Measurements from ENCODE around the gene CDC73.
"Not testable (repeated sequence)": the region's sequence is repeated elsewhere in the genome, so short reads cannot be mapped to it uniquely, and the experiment has no call there.

CDC73 gene

DNA sequence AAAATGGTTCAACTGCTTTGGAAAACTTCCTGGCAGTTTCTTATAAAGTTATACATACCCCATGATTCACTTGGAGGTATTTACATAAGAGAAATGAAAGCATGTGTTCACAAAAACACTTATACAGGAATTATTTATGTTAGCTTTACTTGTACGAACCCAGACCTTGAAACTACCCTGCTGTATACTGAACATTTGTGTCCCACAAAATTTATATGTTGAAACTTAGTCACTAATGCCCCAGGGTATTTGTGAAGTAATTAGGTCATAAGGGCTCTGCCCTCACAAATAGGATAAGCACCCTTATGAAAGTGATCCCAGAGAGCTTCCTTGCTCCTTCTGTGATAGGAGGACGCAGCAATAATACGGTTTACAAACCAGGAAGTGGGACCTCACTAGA is 107.3 kb downstream of the CDC73 start:
- Mint-ChIP-seq H3K36me3 (ENCODE audit: low read depth) (peaks cover 44% of the 10 kb centered on the region), H3K27ac (no peak overlapping the region), H3K9me3 (peaks cover 10% of the 10 kb centered on the region), H3K27me3 (ENCODE audit: low read depth) (no peaks in the 10 kb centered on the region), H3K4me1 (no peaks in the 10 kb centered on the region), H3K4me3 (no peak overlapping the region)
- TF ChIP-seq, protein P1, sequence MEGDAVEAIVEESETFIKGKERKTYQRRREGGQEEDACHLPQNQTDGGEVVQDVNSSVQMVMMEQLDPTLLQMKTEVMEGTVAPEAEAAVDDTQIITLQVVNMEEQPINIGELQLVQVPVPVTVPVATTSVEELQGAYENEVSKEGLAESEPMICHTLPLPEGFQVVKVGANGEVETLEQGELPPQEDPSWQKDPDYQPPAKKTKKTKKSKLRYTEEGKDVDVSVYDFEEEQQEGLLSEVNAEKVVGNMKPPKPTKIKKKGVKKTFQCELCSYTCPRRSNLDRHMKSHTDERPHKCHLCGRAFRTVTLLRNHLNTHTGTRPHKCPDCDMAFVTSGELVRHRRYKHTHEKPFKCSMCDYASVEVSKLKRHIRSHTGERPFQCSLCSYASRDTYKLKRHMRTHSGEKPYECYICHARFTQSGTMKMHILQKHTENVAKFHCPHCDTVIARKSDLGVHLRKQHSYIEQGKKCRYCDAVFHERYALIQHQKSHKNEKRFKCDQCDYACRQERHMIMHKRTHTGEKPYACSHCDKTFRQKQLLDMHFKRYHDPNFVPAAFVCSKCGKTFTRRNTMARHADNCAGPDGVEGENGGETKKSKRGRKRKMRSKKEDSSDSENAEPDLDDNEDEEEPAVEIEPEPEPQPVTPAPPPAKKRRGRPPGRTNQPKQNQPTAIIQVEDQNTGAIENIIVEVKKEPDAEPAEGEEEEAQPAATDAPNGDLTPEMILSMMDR (IDR thresholded peaks at IDR 0.05; ENCODE audit: unreplicated experiment in 3 of 3): no peak

DNA sequence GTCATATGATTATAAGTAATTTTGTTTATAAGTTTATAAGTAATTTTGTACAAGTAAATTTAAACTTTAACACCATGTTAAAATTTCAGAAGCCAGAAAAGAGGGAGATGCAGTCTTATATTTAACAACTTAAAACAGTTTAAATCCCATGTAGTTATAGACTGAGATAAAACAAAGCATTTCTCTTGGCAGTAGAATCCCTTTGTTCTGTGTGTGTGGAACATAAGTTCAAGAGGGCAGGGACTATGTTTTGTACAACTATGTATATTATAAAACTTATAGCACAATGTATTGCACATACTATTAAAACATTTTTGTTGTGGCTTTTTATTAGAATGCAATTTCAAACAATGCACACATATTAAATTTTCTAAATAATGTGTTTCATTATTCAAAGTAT is 109.3 kb downstream of the CDC73 start:
- not testable (repeated sequence) for H3K4me3 Mint-ChIP-seq; H3K27ac Mint-ChIP-seq; H3K9me3 Mint-ChIP-seq; H3K27me3 Mint-ChIP-seq (ENCODE audit: low read depth); H3K4me1 Mint-ChIP-seq
- peaks cover 42% of the 10 kb centered on the region for H3K36me3 Mint-ChIP-seq (ENCODE audit: low read depth)

DNA sequence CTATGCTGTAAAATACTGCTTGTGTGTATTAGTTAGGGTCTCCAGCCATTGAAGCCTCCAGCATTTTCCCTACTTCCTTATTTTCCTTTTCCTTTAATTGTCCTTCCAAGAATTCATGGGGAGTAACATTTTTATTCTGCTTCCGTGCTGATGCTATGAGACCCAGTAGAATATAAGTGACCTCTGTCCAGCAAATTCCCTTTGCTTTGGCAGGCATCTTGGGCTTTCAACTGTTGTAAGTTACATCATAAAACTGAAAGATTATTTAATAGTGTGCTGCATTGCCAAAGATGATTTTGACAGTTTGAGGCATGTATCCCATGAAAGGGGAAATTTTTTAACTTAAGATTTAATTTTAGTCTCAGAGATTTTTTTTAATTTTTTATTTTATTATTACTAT is 112.7 kb downstream of the CDC73 start:
- TF ChIP-seq, protein P1 (IDR thresholded peaks at IDR 0.05; ENCODE audit: unreplicated experiment in 3 of 3): no peak
- H3K9me3 Mint-ChIP-seq: no peaks in the 10 kb centered on the region
- no peaks in the 10 kb centered on the region for H3K4me1 Mint-ChIP-seq
- H3K36me3 Mint-ChIP-seq (ENCODE audit: low read depth): peaks cover 49% of the 10 kb centered on the region
- no peak overlapping the region for H3K27ac Mint-ChIP-seq
- H3K4me3 Mint-ChIP-seq: no peak overlapping the region
- no peaks in the 10 kb centered on the region for H3K27me3 Mint-ChIP-seq (ENCODE audit: low read depth)

GRCh38 chr1:193237381-193237978 is 115.6 kb downstream of the CDC73 start:
- Mint-ChIP-seq H3K4me1 (peaks cover 16% of the 10 kb centered on the region), H3K4me3 (no peak overlapping the region), H3K36me3 (ENCODE audit: low read depth) (peaks cover 71% of the 10 kb centered on the region), H3K27ac (peak overlapping the region in 1 of 3 experiments; percentile 17), H3K9me3 (no peaks in the 10 kb centered on the region), H3K27me3 (ENCODE audit: low read depth) (no peaks in the 10 kb centered on the region)
- TF ChIP-seq, protein P1 (IDR thresholded peaks at IDR 0.05; ENCODE audit: unreplicated experiment in 3 of 3): no peak

- Mint-ChIP-seq H3K4me3 (no peak overlapping the region), H3K27me3 (ENCODE audit: low read depth) (no peaks in the 10 kb centered on the region), H3K27ac (no peak overlapping the region), H3K4me1 (peaks cover 16% of the 10 kb centered on the region), H3K9me3 (peaks cover 5% of the 10 kb centered on the region), H3K36me3 (ENCODE audit: low read depth) (peaks cover 76% of the 10 kb centered on the region)
- TF ChIP-seq, protein P1 (IDR thresholded peaks at IDR 0.05; ENCODE audit: unreplicated experiment in 3 of 3): no peak
Measured at GRCh38 chr1:193240609-193241008, 118.8 kb downstream of the CDC73 start.

GRCh38 chr1:193241132-193241827 is 119.4 kb downstream of the CDC73 start:
- H3K27me3 Mint-ChIP-seq (ENCODE audit: low read depth): no peaks in the 10 kb centered on the region
- TF ChIP-seq, protein P1 (IDR thresholded peaks at IDR 0.05; ENCODE audit: unreplicated experiment in 3 of 3): no peak
- peaks cover 16% of the 10 kb centered on the region for H3K4me1 Mint-ChIP-seq
- H3K4me3 Mint-ChIP-seq: no peak overlapping the region
- peaks cover 76% of the 10 kb centered on the region for H3K36me3 Mint-ChIP-seq (ENCODE audit: low read depth)
- no peak overlapping the region for H3K27ac Mint-ChIP-seq
- H3K9me3 Mint-ChIP-seq: peaks cover 10% of the 10 kb centered on the region

Measured in nephron (organoid).